TTC549 (cell line): ENCODE measurements around the gene ZNF512.
"Not testable (repeated sequence)": the region's sequence is repeated elsewhere in the genome, so short reads cannot be mapped to it uniquely, and the experiment has no call there.

ENCODE experiments used
- FAIRE-seq: peaks from 2 replicates; lab custom pipeline; 2012; peaks lifted over from hg19 to GRCh38; lab: Jason Lieb, UNC

ZNF512 gene

DNA sequence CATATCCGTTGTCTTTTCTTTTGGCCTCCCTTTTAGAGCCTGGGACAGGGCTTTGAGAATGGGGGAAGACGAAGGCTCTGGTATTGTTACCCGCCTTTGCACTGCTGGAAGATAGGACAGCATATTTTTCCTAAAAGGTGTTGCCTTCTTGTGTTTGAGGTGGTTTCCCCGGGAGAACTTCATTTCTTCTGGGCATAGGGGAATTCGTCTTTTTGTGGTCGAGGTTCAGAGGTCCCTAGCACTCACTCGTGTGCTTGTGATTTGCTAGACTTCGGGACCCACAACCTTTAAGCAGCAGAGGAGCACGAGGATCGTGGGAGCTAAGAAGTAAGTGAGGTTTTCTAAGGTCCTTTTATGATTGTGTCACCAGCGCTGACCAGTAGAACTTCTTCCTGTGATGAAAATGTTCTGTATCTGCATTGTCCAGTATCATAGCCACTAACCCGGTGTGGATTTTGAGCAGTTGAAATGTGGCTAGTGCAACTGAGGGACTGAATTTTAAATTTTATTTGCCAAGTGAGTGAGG, 611 bp downstream of the ZNF512 start:
- FAIRE-seq = no peak

DNA sequence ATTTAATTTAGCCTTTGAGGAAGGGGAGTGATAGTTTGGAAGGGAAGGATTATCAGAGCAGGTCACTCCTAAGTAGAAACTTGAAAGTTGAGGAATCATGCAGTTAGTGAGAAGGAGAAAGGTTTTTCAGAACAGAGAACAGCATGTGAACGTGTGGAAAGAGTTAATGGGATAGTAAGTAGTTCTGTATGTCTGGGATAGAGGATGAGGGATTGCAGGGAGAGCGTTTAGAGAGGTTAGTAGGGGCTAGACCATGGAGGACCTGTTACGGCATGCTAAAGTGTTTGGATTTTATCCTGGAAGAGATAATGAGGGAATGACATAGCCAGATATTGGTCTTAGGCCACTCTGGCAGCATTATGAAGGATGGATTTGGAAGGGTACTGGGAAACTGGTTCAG, 1.8 kb downstream of the ZNF512 start:
- FAIRE-seq = no peak

DNA sequence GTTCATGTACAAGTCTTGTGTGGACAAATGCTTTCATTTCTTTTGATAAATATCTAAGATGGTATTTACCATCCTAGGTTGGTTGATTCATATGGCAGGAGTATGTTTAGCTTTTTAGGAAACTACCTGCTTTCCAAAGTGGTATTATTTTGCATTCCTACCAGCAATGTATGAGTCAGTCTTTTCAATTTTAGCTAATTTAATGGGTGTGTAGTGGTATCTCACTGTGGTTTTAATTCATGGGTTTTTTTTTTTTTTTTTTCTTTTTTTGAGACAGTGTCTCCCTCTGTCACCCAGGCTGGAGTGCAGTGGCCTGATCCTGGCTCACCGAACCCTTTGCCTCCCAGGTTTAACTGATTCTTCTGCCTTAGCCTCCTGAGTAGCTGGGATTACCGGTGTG, 4.2 kb downstream of the ZNF512 start:
- no peak for FAIRE-seq

GRCh38 chr2:27588308-27588707, 5.5 kb downstream of the ZNF512 start:
- FAIRE-seq = no peak

GRCh38 chr2:27591745-27592144, 8.9 kb downstream of the ZNF512 start:
- FAIRE-seq = no peak

DNA sequence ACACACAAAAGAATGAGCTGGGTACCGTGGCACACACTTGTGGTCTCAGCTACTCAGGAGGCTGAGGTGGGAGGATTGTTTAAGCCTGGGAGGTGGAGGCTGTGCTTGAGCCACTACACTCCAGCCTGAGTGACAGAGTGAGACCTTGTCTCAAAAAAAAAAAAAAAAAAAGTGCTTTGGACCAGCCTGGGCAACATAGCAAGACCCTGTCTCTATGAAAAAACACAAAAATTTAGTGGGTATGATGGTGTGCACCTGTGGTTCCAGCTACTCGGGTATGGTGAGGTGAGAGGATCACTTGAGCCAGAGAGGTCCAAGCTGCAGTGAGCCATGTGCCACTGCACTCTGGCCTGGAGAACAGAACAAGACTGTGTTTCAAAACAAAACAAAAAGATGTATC, 10.4 kb downstream of the ZNF512 start:
- no peak for FAIRE-seq

- FAIRE-seq = not testable (repeated sequence)
Observed at GRCh38 chr2:27594020-27594703, 11.3 kb downstream of the ZNF512 start.

GRCh38 chr2:27595412-27595811, 12.6 kb downstream of the ZNF512 start:
- not testable (repeated sequence) for FAIRE-seq

DNA sequence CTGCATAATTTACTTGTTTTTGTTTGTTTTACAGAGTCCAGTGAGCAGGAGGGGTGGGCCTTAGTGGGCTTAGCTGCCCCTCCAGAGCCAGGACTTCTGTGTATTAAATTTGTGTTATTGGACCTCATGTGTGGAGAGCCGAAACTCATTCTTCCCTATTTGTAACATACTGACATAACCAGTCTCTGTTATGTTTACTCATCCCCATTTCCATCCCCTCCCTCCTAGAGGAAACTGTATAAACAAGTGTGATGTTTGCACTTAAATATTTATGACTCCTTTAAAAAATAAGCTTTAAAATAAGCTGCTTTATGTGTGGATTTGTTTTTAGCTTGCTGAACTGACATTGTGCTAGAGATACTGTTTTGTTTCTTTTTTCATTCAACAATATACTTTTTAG, 13.8 kb downstream of the ZNF512 start:
- no peak for FAIRE-seq

DNA sequence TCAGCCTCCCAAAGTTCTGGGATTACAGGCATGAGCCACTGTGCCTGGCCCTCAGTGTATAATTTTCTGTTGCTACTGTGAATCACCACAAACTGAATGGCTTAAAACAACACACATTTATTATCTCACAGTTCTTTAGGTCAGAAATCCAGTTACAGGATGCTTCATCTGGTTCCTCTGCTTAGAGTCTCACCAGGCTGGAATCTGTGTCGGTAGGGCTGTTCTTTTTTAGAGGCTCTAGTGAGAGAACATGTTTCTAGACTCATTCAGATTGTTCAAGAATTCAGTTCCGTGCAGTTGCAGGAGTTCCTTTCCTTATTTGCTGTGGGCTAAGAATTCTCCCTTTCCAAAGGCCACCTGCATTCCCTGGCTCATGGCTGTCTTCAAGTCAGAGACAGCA, 23.8 kb downstream of the ZNF512 start:
- no peak for FAIRE-seq

- FAIRE-seq = no peak
Observed at GRCh38 chr2:27613985-27614384, 31.1 kb downstream of the ZNF512 start.

DNA sequence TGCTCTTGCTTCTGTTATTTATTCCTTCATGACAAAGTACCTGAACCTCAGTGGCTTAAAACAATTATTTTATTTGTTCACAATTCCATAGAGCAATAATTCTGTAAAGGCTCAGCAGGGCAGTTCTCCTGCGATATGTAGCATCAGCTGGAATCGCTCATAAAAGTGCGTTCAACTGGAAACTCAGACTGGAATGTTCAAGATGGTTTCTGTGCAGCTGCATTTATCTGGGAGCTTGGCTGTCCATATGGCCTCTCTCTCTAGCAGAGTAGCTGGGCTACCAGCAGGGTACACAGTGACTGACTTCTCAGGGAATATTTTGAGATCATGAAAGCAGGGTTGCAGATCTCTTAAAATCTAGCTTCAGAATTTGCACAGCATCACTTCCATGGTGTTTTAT, 32.5 kb downstream of the ZNF512 start:
- no peak for FAIRE-seq

- peak; percentile 88 for FAIRE-seq
Observed at GRCh38 chr2:27621524-27621923, 38.7 kb downstream of the ZNF512 start.

- no peak for FAIRE-seq
Observed at GRCh38 chr2:27622921-27623384, 40.1 kb downstream of the ZNF512 start.

GRCh38 chr2:27624943-27625342, 42.1 kb downstream of the ZNF512 start:
- FAIRE-seq = no peak

DNA sequence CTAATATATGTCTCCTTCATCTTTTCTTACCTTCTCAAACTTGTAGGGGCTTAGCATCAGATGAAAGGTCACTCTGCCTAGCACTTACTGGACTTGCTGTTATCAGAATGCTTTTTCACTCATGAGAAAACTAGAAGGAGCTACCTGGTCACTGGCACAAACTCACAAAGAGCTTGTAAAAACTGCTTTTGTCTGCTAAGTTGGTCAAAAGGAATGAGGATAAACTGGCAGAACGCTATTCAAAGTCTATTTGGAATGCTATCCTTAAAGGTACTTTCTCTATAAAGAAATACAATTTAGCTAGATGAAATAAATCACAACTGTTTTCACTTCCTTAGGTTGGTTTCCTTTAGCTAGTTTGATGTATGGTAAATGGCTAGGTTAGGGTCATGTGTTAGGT, 43.5 kb downstream of the ZNF512 start:
- FAIRE-seq = not testable (repeated sequence)

DNA sequence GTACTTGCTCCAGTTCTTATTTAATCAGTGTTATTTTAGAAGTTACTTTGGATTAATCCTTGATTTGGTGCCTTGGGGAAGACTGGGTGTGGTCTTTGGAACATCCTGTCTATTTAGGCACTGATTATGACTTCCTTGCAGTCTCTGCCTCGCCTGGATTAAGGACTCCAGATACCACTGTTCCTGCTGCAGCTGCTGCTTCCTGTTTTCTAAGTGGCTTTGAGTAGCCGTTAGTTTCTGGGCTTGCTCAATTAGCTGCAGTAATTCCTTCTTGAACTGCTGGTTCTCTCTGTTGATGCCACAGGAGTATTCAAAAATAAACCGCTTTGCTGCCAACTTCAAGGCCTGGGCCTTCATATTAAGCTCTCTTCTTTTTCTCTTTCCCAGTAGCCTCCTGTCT, 44.1 kb downstream of the ZNF512 start:
- FAIRE-seq = not testable (repeated sequence)

- FAIRE-seq = no peak
Observed at GRCh38 chr2:27627963-27628766, 45.3 kb downstream of the ZNF512 start.

GRCh38 chr2:27628767-27629709, 46.2 kb downstream of the ZNF512 start, which contains the start of the genes CCDC121 and GPN1:
Gene CCDC121 (minus strand): TSS chr2:27629012. CDS start chr2:27627799, 1,213 bp downstream.
Gene GPN1 (plus strand): TSS chr2:27629050. CDS start chr2:27629059, 9 bp downstream.
- no peak for FAIRE-seq

DNA sequence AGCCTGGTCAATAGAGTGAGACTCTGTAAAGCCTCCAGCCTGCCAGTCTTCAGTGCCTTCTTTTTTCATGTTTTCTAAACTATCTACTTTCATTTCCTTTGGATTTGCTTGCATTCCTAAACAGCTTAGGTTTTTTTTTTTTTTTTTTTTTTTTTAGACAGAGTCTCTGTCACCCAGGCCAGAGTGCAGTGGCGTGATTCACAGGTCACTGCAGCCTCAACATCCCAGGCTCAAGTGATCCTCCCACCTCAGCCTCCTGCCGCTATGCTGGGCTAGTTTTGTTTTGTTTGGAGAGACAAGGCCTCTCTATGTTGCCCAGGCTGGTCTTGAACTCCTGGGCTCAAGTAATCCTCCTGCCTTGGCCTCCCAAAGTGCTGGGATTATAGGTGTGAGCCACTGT, 47.4 kb downstream of the ZNF512 start:
- FAIRE-seq = not testable (repeated sequence)

DNA sequence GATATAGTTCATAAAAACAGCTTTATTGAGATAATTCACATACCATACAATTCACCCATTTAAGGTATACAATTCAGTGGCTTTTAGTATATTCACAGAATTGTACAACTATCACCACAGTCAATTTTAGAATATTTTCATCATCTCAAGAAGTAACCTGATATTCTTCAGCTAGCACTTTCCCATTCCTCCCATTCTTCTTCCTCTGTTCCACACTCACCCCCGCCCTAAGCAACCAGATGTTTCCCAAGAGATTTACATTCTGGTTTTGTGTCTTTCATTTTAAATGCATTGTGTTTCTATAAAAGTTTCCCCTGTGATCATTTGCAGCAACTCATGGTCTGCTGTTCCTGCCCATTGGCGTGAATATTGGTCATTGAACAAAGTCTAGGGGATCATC, 51.4 kb downstream of the ZNF512 start:
- FAIRE-seq = no peak

GRCh38 chr2:27636766-27637165, 53.9 kb downstream of the ZNF512 start:
- FAIRE-seq = no peak
